SK-N-SH (cell line): ENCODE data around the gene IP6K1. TPM values are rescaled to one million over a fixed set of nuclear protein-coding genes. Genes with fewer than 3 reads are reported as not detected.

Experiments
- CTCF ChIA-PET: fragments of 300-600, 350-600 bp; formaldehyde crosslinking; extraction: SDS; loops from one replicate; lab custom pipeline; 2021; lab: Yijun Ruan, JAX
- POLR2A ChIA-PET: fragments of 350-600 bp; sonication (Branson Sonifier 250); formaldehyde crosslinking; extraction: SDS; loops from one replicate; lab custom pipeline; 2020; ENCODE audit warnings: antibody characterized with exemption, inconsistent platforms; lab: Yijun Ruan, JAX
- DNase-seq: peaks from one replicate; pipeline ENCODE4 v3.0.0; 2012
- H2AFZ ChIP-seq: fragments of 200-600 bp; sonication (generic); 2 replicates; pipeline ENCODE4 v1.8.1; 2016; ENCODE audit warnings: antibody characterized with exemption, mild to moderate bottlenecking, low read depth
- H3F3A ChIP-seq: fragments of 200-600 bp; sonication (generic); replicated peaks from 2 replicates; pipeline ENCODE3; 2016; ENCODE audit warnings: antibody characterized with exemption, mild to moderate bottlenecking; ENCODE audit not compliant: insufficient read depth
- H3K27ac ChIP-seq, 2 experiments: fragments of 200-500 bp in 1 of 2; fragments of 200-600 bp in 1 of 2; sonication (Bioruptor generic) in 1 of 2; sonication (generic), shearing (Covaris generic) in 1 of 2; 2 replicates each; pipeline versions ENCODE4 v1.5.1 to v1.6.1; 2014 to 2016; ENCODE audit warnings: low read depth in 2 of 2, inconsistent platforms in 1 of 2, low read length in 1 of 2, mild to moderate bottlenecking in 1 of 2, mixed read lengths in 1 of 2
- H3K27me3 ChIP-seq: fragments of 200-600 bp; sonication (generic), shearing (Covaris generic); 2 replicates; pipeline ENCODE4 v1.6.1; 2016; ENCODE audit warnings: mixed run types; ENCODE audit not compliant: insufficient read depth
- H3K36me3 ChIP-seq, 2 experiments: fragments of 200-500 bp in 1 of 2; fragments of 200-600 bp in 1 of 2; sonication (Bioruptor generic) in 1 of 2; sonication (generic) in 1 of 2; replicated peaks in 1 of 2; 2 replicates each; pipeline versions ENCODE3 to v1.5.1; 2014 to 2016; ENCODE audit warnings: low read length in 1 of 2, mild to moderate bottlenecking in 1 of 2; ENCODE audit not compliant: insufficient read depth in 2 of 2, control insufficient read depth in 1 of 2
- H3K4me1 ChIP-seq, 2 experiments: fragments of 200-500 bp in 1 of 2; fragments of 200-600 bp in 1 of 2; sonication (Bioruptor generic) in 1 of 2; sonication (generic), shearing (Covaris generic) in 1 of 2; 2 replicates each; pipeline versions ENCODE4 v1.5.1 to v1.6.1; 2014 to 2016; ENCODE audit warnings: low read depth in 1 of 2, low read length in 1 of 2, mixed run types in 1 of 2; ENCODE audit not compliant: insufficient read depth in 2 of 2, control insufficient read depth in 1 of 2
- H3K4me2 ChIP-seq: fragments of 200-600 bp; sonication (generic), shearing (Covaris generic); 2 replicates; pipeline ENCODE4 v1.6.1; 2017; ENCODE audit warnings: mixed run types
- H3K4me3 ChIP-seq, 2 experiments: fragments of 200-500 bp in 1 of 2; fragments of 200-600 bp in 1 of 2; sonication (Bioruptor generic) in 1 of 2; sonication (generic), shearing (Covaris generic) in 1 of 2; 2 replicates each; pipeline versions ENCODE4 v1.5.1 to v1.8.1; 2014 to 2016; ENCODE audit warnings: low read depth in 2 of 2, inconsistent platforms in 1 of 2, low read length in 1 of 2, mild to moderate bottlenecking in 1 of 2, mixed read lengths in 1 of 2, moderate library complexity in 1 of 2
- H3K79me2 ChIP-seq: fragments of 200-600 bp; sonication (generic); 2 replicates; pipeline ENCODE4 v1.8.1; 2017; ENCODE audit warnings: mild to moderate bottlenecking; ENCODE audit not compliant: insufficient read depth
- H3K9ac ChIP-seq: fragments of 200-600 bp; sonication (generic); 2 replicates; pipeline ENCODE4 v1.6.1; 2017; ENCODE audit warnings: mixed run types
- H3K9me2 ChIP-seq: fragments of 200-600 bp; sonication (generic); 2 replicates; pipeline ENCODE4 v1.6.1; 2017; ENCODE audit warnings: mixed run types
- H3K9me3 ChIP-seq: fragments of 200-600 bp; sonication (generic); 2 replicates; pipeline ENCODE4 v1.6.1; 2017; ENCODE audit warnings: mixed run types, mild to moderate bottlenecking, moderate library complexity
- H4K20me1 ChIP-seq: fragments of 200-600 bp; sonication (generic); 2 replicates; pipeline ENCODE4 v1.6.1; 2017; ENCODE audit warnings: mild to moderate bottlenecking, mixed run types; ENCODE audit not compliant: insufficient read depth
- CHD2 ChIP-seq: fragments of 150-350 bp; IDR thresholded peaks from 2 replicates; pipeline ENCODE4 v1.6.1; 2018; ENCODE audit warnings: low read length; ENCODE audit not compliant: partially characterized antibody
- FOSL2 ChIP-seq: IDR thresholded peaks from 2 replicates; pipeline ENCODE4 v1.4.0; 2012; ENCODE audit warnings: low read depth, mild to moderate bottlenecking, moderate library complexity, borderline replicate concordance
- GABPA ChIP-seq: IDR thresholded peaks from 2 replicates; pipeline ENCODE4 v1.4.0; 2012; ENCODE audit warnings: low read depth, mild to moderate bottlenecking
- GATA2 ChIP-seq: sonication (generic); formaldehyde crosslinking; IDR thresholded peaks from 2 replicates; pipeline ENCODE4 v1.5.0; 2020; ENCODE audit warnings: mild to moderate bottlenecking, missing genetic modification reagents
- RAD21 ChIP-seq: IDR thresholded peaks from 2 replicates; pipeline ENCODE4 v1.6.1; 2012; ENCODE audit warnings: mild to moderate bottlenecking, low read length
- WGBS: methylation state at CpG from one replicate; pipeline ENCODE4 v1.1.6; 2017; ENCODE audit warnings: low lambda C conversion rate; 5-methylcytosine and 5-hydroxymethylcytosine counted together
- polyA plus RNA-seq, 3 experiments: library from polyadenylated mRNA; depleted of rRNA; stranded (reverse); fragments of >200 nt; gene quantifications; 2 replicates each; pipeline ENCODE4 v1.2.3, GENCODE V29; 2012
- TF ChIP-seq, protein P1 (sequence below): fragments of 200-600 bp; sonication (generic); IDR thresholded peaks from 2 replicates; pipeline ENCODE4 v1.6.1; 2017; ENCODE audit warnings: antibody characterized with exemption, mild to moderate bottlenecking, moderate library complexity
- TF ChIP-seq, protein P2 (sequence below): IDR thresholded peaks from 2 replicates; pipeline ENCODE4 v1.4.0; 2012; ENCODE audit warnings: low read depth, borderline replicate concordance
- TF ChIP-seq, protein P3 (sequence below): IDR thresholded peaks from 2 replicates; pipeline ENCODE4 v1.6.1; 2012; ENCODE audit warnings: mild to moderate bottlenecking, low read depth, low read length, moderate library complexity

The IP6K1 gene
- polyA plus RNA-seq, 1 of the 3 experiments (the other 2 are of a cell fraction): 23.3 TPM

DNA sequence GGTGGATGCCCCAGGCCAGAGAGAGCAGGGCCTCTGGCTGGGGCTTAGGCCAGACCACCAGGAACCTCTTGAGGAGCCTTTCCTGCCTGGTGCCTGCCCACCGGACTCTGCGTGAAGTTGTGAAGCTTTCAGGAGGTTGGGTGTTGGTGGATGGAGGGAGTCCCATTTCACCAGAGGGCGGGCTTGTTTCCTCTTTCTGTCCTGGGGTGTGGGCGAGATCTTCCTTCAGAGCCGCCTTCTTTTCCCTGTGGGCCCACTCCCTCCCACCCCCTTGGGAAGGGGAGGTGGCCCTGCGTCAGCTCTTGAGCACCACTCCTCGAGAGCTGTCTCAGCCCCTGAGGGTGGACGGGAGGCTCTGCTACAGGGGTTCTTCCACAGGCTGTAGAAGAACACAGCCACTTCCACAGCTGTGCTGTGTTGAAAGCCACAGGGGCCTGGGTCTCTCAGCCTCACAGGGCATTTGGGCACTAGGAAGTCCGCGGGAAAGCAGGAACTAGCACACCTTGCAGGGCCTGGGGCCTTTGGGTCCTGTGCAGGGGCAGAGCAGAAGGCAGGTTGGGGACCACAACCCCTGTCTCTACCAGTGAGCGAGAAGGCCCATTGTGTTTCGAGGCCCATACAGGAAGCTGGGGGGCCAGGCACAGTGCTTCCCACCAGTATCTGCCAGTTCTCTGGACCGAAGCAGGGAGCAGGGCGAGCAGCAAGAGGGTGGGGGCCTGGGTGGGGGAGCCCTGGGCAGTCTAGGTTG, 69.0 kb downstream of the IP6K1 start:
- 87% methylated on average over 7 of the region's 14 CpGs for WGBS
- no peaks in the 10 kb centered on the region for H3K9me2 ChIP-seq
- no peak overlapping the region for H2AFZ ChIP-seq
- H3K4me3 ChIP-seq: no peak overlapping the region
- no peak for TF ChIP-seq CHD2
- no peak for TF ChIP-seq FOSL2
- TF ChIP-seq, protein P1, sequence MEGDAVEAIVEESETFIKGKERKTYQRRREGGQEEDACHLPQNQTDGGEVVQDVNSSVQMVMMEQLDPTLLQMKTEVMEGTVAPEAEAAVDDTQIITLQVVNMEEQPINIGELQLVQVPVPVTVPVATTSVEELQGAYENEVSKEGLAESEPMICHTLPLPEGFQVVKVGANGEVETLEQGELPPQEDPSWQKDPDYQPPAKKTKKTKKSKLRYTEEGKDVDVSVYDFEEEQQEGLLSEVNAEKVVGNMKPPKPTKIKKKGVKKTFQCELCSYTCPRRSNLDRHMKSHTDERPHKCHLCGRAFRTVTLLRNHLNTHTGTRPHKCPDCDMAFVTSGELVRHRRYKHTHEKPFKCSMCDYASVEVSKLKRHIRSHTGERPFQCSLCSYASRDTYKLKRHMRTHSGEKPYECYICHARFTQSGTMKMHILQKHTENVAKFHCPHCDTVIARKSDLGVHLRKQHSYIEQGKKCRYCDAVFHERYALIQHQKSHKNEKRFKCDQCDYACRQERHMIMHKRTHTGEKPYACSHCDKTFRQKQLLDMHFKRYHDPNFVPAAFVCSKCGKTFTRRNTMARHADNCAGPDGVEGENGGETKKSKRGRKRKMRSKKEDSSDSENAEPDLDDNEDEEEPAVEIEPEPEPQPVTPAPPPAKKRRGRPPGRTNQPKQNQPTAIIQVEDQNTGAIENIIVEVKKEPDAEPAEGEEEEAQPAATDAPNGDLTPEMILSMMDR: no peak
- H3K36me3 ChIP-seq: peaks cover 0 to 35% of the 10 kb centered on the region in 2 experiments
- H3K4me2 ChIP-seq: no peak overlapping the region
- peak; percentile 17 for DNase-seq
- peaks cover 2% of the 10 kb centered on the region; the same call in 1 of the 2 replicates for H3K79me2 ChIP-seq
- ChIA-PET POLR2A (no interaction called here), CTCF (interaction anchor here (1.1 to 7.9 kb wide), 3 partner anchors 15 to 178 kb away, joined by 4 to 76 read pairs (median 24); no protein-coding TSS in a partner anchor)
- peaks cover under 1 to 15% of the 10 kb centered on the region in 2 experiments; a peak in 1 of 4 replicates for H3K4me1 ChIP-seq
- no peaks in the 10 kb centered on the region for H3K27me3 ChIP-seq
- no peaks in the 10 kb centered on the region for H4K20me1 ChIP-seq
- no peak overlapping the region for H3K27ac ChIP-seq
- H3F3A ChIP-seq: peaks cover 6% of the 10 kb centered on the region
- no peak overlapping the region for H3K9ac ChIP-seq
- H3K9me3 ChIP-seq: no peaks in the 10 kb centered on the region

DNA sequence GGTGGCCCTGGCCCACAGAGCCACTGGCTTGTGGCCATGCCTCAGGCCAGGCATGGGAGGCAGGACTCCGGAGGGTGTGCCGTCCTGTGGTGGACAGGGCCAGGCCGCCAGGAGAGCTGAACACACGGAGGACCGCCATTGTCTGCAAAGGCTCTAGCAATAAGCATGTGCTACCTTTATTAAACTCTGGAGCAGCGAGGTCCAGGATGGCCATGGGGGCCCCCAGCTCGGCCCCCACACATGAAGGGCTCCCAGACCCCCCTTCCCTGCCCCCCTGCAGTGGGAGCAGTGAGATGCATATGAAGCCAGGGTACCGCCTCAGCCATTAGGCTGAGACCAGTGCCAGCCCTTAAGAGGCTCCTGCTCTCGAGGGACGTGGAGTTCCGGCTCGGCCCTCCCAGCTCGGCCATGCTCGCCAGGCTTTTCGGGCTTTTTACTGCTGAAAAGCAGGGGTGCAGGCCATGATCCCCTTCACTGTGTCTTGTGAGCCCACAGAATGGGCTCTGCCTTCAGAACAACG, 69.6 kb downstream of the IP6K1 start:
- Histone ChIP-seq H3F3A (peaks cover 6% of the 10 kb centered on the region), H3K9me2 (no peaks in the 10 kb centered on the region), H3K4me2 (no peak overlapping the region), H3K79me2 (no peaks in the 10 kb centered on the region), H4K20me1 (no peaks in the 10 kb centered on the region), H3K36me3 (peaks cover 0 to 30% of the 10 kb centered on the region in 2 experiments), H2AFZ (no peak overlapping the region), H3K4me1 (peaks cover 0 to 12% of the 10 kb centered on the region in 2 experiments; a peak in 1 of 4 replicates)
- CTCF ChIA-PET: interaction anchor here (1.1 to 7.9 kb wide), 2 partner anchors 14 to 123 kb away, joined by 4 to 76 read pairs; no protein-coding TSS in a partner anchor
- 100% methylated on average over 8 of the region's 16 CpGs for WGBS
- TF ChIP-seq, protein P2, sequence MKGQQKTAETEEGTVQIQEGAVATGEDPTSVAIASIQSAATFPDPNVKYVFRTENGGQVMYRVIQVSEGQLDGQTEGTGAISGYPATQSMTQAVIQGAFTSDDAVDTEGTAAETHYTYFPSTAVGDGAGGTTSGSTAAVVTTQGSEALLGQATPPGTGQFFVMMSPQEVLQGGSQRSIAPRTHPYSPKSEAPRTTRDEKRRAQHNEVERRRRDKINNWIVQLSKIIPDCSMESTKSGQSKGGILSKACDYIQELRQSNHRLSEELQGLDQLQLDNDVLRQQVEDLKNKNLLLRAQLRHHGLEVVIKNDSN: no peak
- TF ChIP-seq, protein P1: no peak
- TF ChIP-seq GABPA: no peak
- TF ChIP-seq, protein P3, sequence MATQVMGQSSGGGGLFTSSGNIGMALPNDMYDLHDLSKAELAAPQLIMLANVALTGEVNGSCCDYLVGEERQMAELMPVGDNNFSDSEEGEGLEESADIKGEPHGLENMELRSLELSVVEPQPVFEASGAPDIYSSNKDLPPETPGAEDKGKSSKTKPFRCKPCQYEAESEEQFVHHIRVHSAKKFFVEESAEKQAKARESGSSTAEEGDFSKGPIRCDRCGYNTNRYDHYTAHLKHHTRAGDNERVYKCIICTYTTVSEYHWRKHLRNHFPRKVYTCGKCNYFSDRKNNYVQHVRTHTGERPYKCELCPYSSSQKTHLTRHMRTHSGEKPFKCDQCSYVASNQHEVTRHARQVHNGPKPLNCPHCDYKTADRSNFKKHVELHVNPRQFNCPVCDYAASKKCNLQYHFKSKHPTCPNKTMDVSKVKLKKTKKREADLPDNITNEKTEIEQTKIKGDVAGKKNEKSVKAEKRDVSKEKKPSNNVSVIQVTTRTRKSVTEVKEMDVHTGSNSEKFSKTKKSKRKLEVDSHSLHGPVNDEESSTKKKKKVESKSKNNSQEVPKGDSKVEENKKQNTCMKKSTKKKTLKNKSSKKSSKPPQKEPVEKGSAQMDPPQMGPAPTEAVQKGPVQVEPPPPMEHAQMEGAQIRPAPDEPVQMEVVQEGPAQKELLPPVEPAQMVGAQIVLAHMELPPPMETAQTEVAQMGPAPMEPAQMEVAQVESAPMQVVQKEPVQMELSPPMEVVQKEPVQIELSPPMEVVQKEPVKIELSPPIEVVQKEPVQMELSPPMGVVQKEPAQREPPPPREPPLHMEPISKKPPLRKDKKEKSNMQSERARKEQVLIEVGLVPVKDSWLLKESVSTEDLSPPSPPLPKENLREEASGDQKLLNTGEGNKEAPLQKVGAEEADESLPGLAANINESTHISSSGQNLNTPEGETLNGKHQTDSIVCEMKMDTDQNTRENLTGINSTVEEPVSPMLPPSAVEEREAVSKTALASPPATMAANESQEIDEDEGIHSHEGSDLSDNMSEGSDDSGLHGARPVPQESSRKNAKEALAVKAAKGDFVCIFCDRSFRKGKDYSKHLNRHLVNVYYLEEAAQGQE: no peak
- no peak for TF ChIP-seq RAD21
- no peak for TF ChIP-seq GATA2
- TF ChIP-seq, all 33 proteins: peak for 0
- Histone ChIP-seq H3K9me3 (no peaks in the 10 kb centered on the region), H3K4me3 (no peak overlapping the region), H3K9ac (no peak overlapping the region), H3K27ac (no peak overlapping the region), H3K27me3 (no peaks in the 10 kb centered on the region)
- POLR2A ChIA-PET: no interaction called here
- DNase-seq: peak; percentile 12
